Fibroblast of lung (primary cell): Measurements from ENCODE around the gene CFAP100.

Experiments
- CTCF ChIP-seq, 2 donors: IDR thresholded peaks in 1 of 2; conservative IDR thresholded peaks in 1 of 2; 1 replicate in 1 of 2; 2 replicates in 1 of 2; pipeline ENCODE4 v1.5.1; 2011 to 2012; ENCODE audit warnings: low read length in 2 of 2, control low read depth in 1 of 2, inconsistent platforms in 1 of 2, low read depth in 1 of 2, mild to moderate bottlenecking in 1 of 2
- EZH2 ChIP-seq: IDR thresholded peaks from 2 replicates; pipeline ENCODE4 v1.5.1; 2012; ENCODE audit warnings: low read length, control low read depth, mild to moderate bottlenecking; ENCODE audit errors: missing control alignments

GRCh38 chr3:126378341-126378751, 16.4 kb upstream of the CFAP100 start:
- TF ChIP-seq CTCF (conservative IDR thresholded peaks at IDR 0.05 in 1 of 2, IDR thresholded peaks at IDR 0.05 in 1 of 2; ENCODE audit: low read depth in 1 of 2, low read length in 2 of 2) (no peak), EZH2 (no peak)
